NCI-H1436 (cell line): Measurements from ENCODE around the gene OR2T29.
"Not testable (repeated sequence)": the region's sequence is repeated elsewhere in the genome, so short reads cannot be mapped to it uniquely, and the experiment has no call there.

Experiments
- DNase-seq: peaks from one replicate; lab custom pipeline; 2025; lab: John Stamatoyannopoulos, UW

OR2T29 gene, protein sequence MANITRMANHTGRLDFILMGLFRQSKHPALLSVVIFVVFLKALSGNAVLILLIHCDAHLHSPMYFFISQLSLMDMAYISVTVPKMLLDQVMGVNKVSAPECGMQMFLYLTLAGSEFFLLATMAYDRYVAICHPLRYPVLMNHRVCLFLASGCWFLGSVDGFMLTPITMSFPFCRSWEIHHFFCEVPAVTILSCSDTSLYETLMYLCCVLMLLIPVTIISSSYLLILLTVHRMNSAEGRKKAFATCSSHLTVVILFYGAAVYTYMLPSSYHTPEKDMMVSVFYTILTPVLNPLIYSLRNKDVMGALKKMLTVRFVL

DNA sequence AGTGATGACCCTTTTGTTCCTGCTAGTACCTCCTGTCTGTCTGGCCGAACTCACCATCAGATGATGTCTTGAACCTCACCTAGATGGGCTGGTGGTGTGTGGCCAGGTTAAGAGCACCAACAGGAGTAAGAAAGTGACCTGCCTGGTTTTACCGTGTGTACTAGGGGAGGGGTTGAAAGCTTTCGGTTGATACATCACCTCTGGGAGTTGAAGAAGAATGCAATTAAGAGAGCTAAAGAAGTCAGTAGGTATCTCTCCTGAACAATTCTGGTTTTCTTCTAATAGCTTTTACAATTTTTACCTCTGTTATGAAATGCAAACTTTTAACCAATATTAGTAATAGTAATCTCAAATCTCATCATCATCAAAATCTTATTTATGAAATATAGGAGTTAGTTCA lies at the start of gene OR2T29:
Gene OR2T29, minus strand, starts transcription at position 101 of the 400 bp plus-strand sequence. CDS start 3,281 bp downstream, outside the sequence.
- DNase-seq: not testable (repeated sequence)

DNA sequence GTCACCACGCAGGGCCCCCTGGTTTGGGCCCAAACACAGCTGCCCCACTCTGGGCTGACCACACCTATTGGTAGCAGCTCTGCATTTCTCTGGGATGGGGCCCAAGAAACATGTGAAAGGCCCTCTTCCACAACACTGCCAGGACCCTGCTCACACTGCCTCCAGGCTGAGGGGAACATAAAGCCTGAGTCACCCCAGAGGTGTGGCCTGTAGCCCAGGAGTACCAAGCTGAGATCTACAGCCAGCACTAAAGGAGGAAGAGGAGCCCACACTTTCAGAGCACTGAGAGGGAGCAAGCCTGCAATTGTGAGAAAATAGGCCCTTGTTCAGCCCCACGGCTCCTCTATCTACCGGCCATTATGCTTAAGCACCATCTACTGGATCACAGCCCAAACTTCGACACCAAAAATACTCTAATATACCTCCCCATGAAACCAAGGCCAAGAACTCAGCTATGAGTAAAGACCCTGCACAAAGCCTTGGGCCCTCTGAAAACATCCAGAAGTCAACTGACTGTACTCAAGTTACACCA lies 49.4 kb upstream of the OR2T29 start:
- no peak for DNase-seq

DNA sequence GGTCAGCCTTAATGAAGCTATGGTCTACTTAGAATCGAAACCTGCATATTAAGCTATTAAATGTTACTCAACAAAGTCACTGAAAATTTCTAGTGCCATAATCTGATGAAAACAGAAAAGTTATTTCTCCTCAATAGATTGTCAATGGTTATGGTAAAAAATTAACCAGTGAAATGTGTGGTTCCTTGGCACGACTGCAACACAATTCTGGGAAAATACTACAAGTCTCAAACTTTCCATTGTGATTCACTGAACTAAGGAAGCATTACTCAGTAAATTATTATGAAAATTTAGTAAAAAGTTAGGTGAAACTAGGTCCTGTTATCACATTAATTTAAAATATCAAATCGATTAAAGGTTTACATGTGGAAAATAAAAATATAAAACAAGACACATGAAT lies 47.7 kb upstream of the OR2T29 start:
- DNase-seq: no peak

DNA sequence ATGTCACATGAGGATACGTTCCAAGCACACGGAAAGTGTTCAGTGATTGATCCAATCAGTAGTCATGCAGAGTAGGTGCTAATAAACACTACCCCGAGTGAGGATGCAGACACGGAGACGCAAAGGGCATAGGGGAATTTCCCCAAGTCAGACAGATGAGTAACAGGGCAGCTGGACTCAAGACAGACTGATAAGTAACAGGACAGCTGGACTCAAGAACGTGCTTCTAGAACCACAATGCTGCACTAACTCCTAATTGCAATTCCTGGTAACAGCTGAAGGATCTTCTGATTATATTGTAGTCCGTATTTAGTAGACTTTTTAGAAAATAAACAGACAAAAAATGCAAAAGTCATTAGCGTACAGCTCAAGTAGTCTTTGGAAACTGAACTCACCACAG lies 36.8 kb upstream of the OR2T29 start:
- DNase-seq: no peak

DNA sequence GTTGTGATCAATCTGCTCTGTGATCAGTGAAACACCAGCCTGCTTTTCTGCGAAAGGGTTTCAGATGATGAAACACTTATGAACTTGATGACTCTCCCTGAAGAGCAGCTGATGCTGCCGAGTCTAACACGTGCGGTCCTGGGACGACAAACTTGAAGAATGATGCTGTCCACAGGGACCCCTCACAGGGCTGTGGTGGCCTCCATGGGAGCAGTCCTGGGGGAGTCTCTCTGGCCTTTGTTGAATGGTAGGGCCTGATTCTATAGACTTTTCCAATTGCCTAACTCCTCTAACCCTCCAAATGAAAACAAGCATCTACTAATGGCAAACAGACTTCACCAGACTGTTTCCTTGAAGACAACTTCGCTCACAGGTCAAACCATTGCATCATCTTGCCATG lies 35.0 kb upstream of the OR2T29 start, which contains the start of gene OR2T10:
Gene OR2T10, minus strand, starts transcription at position 112 of the 400 bp plus-strand sequence. CDS start 3,932 bp downstream, outside the sequence.
- no peak for DNase-seq

DNA sequence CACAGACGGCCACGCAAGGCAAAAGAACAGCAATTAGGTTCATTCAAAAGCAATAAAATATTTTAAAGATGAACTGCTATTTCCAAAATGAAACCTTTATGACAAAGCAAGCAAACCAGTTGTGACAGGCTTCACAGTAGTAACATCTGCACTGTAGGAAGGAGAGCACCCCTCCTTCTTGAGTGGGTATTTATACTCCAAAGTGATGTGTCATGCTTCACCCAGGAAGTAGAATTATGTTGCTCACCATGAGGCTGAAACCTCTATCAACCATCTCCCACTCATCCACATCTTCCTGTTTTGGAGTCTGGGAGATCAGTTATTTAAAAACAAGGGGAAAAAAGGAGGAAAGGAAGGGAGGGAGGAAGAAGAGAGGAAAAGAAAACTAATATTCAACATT lies 34.0 kb upstream of the OR2T29 start:
- DNase-seq: no peak

DNA sequence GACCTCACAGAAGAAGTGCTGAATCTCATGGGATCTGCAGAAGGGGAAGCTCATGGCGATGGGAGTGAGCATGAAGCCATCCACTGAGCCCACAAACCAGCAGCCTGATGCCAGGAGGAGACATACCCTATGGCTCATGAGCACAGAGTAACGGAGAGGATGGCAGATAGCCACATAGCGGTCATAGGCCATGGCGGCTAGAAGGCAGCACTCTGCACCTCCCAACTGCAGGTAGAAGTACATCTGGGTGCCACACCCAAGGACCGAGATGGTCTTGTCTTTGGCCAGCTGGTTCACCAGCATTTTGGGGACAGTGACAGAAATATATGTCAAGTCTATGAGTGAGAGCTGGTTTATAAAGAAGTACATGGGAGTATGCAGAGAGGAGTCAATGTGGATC lies 30.7 kb upstream of the OR2T29 start:
- no peak for DNase-seq

DNA sequence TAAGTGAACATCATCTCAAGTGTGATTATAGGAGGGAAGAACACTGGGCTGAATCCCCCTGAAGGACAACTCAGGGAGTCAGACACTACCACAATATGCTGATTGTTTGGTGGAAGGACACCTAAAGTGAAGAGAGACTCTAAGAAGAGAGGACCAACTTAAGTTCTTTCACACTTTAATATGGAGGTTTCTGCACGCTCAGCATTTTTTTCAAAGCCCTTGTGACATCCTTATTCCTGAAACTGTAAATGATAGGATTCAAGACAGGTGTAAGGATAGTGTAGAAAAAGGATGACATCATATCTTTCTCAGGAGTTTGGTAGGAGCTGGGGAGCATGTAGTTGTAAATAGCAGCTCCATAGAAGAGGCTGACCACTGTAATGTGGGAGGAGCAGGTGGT lies 30.1 kb upstream of the OR2T29 start:
- DNase-seq: no peak

- DNase-seq: no peak
Measured at GRCh38 chr1:248590055-248590454, 27.5 kb upstream of the OR2T29 start.

DNA sequence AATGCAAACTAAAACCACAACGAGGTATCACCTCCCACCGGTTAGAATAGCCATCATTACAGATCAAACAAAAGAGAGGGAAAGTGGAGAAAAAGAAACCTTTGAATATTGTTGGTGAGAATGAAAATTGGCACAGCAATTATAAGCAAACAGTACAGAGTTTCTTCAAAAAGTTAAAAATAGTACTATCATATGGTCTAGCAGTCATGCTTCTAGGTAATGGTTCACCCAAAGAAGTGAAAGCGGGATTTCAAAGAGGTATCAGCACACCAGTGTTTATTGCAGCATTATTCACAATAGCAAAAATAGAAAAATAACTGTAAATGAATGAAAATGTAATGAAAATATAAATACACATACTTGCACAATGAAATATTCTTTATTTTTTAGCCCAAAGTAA lies 26.8 kb upstream of the OR2T29 start:
- no peak for DNase-seq

GRCh38 chr1:248585266-248585665 lies 22.7 kb upstream of the OR2T29 start:
- no peak for DNase-seq

DNA sequence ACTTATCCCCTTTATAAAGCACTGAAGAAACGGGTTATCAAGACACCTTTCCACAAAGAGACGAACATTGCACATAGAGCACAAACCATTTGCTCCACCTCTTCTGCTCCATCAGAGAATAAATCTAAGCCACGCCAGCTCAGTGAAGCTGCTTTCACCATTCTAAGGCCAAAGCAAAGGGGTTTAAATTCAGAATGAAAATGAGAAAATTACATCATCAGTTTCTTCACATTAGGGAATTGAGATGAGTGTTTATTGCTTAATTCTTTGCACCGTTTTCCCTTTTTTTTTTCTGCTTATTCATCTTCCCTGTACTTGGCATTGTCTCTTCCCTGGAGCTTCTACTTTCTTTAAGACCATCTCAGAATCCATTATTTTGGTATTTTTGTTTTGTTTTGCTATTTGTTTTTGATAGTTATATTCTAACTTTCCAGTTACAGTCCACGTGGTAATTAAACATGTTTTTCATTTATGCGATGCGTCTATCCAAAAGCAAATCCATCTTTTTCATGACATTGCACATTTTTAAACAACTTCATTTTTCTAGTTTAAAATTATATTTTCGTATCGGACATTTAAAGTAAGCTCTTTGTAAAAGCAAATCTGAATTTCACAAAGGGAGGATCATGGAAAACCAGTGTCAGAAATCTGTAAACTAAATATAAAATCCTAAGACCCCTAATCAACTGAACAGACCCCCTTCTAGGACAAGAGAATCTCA lies 13.8 kb upstream of the OR2T29 start:
- DNase-seq: no peak

- DNase-seq: not testable (repeated sequence)
Measured at GRCh38 chr1:248574657-248575056, 12.1 kb upstream of the OR2T29 start, which contains the start of gene OR2T34. TSS of gene OR2T34 (minus strand) at chr1:248574757. CDS start at chr1:248574757, 0 bp downstream.

GRCh38 chr1:248573856-248574255 lies 11.3 kb upstream of the OR2T29 start:
- DNase-seq: not testable (repeated sequence)

DNA sequence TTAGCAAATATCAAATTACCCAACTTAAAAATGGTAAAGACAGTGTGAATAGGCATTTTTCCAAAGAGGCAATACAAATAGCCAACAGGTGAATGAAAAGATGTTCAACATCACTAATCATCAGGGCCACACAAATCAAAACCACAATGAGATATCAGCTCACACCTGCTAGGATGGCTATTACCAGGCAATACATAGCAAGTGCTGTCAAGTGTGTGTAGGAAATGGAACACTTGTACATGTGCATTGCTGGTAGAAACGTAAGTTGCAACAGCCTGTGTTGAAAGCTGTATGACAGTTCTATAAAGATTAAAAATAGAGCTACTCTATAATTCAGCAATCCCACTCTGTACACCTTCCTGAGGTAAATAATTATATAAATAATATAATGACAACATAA lies 9.5 kb upstream of the OR2T29 start:
- not testable (repeated sequence) for DNase-seq

GRCh38 chr1:248570811-248571210 lies 8.2 kb upstream of the OR2T29 start:
- DNase-seq: peak; percentile 10

DNA sequence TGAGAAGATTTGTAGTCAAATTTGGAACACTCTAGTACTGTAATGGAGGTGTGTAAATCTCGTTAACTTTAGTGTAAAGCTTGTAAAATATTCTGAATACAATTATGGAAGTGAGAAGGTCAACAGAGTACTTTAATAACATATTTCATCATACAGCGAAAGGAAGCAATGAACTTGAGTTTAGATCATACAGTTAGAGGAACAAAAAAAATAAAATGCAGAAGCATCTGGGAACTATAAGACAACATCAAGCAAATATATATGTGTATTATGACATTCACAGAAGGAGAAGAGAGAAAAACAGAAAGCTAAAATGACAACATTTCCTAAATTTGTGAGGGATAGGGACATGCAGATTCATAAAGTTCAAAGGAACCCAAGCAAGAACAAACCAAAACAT lies 6.5 kb upstream of the OR2T29 start:
- DNase-seq: not testable (repeated sequence)

DNA sequence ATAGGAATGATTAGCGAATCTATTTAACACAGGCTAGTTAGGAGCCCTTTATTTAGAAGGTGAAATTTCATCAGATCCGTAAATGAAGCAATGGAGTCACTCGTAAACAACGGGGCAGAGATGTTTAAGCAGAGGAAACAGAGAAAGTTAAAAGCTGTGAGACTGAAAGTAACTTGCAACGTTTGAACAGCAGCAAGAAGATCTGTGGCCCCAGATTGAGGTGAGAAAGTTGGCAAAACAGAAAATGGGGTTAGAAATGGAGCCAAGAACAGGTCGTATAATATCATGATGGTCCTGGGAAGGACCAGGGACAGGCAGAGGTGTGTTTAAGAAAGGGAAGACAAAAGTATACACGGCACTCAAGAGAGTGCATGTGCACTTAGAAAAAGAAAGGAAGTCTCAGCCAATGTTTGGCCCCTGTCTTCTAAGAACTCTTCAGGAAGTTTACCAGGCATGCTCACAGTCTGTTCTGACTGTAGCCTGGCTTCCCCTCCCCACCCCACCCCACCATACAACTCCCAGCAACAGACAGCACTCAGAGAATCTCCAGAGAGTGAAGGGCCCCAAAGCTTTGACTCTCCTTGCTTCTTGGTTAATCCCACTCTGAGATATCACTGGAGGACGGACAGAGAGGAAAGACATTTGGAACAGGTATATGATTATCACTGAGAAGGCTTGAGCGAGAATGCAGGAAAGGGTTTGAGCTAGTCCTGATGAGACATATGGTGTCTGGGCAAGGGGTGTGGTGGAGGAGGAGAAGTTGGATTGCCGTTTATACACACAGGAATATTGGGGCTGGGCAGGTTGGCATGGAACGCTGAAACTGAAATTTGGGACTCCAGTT lies 3.2 kb upstream of the OR2T29 start:
- DNase-seq: not testable (repeated sequence)

DNA sequence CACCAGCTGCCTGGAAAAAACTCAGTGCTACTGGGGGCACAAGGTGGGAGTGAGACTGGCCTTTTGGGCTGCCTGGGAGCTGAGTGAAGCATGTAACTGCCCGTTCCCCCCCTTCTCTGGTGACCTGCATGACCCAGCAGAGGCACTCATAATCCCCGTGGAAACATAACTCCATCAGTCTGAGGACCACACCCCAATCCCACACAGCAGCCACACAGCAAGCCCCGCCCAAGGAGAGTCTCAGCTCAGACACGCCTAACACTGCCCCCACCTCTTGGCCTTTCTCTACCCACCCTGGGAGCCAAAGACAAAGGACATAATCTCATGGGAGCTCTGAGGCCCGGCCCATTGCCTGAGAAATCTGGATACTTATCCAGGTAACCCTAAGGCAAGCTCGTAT lies 11.5 kb downstream of the OR2T29 start:
- not testable (repeated sequence) for DNase-seq

- not testable (repeated sequence) for DNase-seq
Measured at GRCh38 chr1:248547383-248547782, 15.2 kb downstream of the OR2T29 start.

DNA sequence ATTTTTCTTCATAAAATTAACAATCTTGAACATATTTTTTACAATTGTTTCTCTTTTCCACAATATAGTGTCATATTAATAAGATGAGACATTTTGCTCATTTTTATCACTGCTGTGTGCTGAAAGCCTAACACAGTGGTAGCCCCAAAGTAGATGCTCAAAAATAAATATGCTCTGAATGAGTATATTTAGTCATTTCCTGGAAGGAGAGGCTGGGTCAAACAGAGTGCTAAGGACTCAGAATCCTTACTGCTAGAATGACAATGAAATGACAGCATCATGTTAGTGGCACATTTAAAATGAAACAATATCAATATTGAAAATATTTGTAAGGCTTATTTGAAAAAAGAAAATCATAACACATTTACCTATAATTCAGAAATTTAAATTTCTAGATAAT lies 25.1 kb downstream of the OR2T29 start:
- not testable (repeated sequence) for DNase-seq

DNA sequence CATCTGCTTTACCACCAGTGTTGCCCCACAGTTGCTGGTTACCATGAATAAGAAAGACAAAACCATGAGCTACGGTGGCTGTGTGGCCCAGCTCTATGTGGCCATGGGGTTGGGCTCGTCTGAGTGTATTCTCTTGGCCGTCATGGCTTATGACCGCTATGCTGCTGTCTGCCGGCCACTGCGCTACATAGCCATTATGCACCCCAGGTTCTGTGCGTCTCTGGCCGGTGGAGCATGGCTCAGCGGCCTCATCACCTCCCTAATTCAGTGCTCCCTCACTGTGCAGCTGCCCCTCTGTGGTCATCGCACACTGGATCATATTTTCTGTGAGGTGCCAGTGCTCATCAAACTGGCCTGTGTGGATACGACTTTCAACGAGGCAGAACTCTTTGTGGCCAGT lies 40.7 kb downstream of the OR2T29 start:
- no peak for DNase-seq
